Cortex of kidney (tissue), 1 donor: ENCODE measurements around the gene C1orf21.

Experiments
- DNase-seq: peaks from one replicate; lab custom pipeline; 2025; lab: John Stamatoyannopoulos, UW

Gene C1orf21

DNA sequence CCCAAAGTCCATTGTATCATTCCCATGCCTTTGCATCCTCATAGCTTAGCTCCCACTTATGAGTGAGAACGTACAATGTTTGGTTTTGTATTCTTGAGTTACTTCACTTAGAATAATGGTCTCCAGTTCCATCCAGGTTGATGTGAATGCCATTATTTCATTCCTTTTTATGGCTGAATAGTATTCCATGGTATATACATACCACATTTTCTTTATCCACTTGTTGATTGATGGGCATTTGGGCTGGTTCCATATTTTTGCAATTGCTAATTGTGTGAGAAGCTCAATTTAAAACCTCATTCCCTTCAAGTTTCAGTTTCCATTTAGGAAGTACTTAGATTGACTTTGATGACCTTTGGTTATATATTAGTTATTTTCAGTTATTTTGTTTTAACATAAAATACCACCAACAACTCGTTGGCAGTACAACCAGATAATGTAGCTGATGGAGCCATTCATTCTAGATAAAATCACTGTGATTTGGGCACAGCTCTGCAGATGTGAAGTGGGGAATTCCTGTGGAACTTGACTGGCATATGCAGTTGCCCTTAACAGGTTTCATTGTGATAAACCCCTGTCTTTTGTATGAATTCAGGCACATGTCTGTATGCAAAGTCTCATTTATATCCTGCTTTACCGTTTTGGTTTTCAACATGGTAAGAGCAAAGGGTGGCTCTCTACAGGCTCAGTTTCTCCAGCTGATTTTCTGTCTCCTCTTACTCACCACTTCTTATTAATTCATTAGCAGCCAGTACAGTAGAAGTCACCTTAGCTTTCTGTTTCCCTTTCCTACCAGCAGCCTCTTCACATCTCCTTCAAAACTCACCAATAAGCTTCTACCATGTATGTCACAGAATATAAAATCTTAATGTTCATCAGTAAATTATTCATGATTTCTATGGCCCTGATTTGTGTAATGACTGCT lies 170.9 kb downstream of the C1orf21 start:
- no peak for DNase-seq

DNA sequence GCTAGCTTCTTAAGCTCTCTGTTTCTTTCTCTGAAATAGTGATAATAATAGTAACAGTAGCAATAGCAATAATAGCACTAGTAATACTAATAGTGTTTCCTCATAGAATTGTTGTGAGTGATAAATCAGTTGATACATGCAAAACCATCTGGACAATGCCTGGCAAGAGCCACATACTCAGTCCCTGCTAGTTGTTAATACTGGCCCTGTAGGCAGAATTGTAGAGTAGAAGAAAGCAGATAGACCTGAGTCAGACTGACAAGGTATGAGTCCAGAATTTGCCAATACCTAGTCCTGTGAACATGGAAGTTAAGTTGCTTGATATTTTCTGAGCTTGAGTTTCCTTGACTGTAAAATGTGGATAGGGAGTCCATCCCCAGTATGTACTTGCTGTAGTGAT lies 171.9 kb downstream of the C1orf21 start:
- DNase-seq = no peak

DNA sequence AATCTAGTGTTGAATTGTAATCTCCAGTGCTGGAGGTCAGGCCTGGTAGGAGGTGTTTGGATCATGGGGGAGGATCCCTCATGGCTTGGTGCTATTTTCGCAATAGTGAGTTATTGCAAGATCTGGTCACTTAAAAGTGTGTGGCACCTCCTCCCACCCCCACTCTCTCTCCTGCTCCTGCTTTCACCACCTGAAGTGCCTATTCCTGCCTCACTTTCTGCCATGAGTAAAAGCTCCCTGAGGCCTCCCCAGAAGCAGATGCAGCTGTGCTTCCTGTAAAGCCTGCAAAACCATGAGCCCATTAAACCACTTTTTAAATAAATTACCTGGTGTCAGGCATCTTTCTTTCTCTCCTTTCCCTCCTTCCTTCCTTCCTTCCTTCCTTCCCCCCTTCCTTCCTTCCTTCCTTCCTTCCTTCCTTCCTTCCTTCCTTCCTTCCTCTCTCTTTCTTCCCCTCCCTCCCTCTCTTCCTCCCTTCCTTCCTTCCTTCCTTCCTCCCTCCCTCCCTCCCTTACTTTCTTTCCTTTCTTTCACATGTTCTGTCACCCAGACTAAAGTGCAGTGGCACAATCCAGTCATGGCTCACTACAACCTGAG lies 172.4 kb downstream of the C1orf21 start:
- no peak for DNase-seq

DNA sequence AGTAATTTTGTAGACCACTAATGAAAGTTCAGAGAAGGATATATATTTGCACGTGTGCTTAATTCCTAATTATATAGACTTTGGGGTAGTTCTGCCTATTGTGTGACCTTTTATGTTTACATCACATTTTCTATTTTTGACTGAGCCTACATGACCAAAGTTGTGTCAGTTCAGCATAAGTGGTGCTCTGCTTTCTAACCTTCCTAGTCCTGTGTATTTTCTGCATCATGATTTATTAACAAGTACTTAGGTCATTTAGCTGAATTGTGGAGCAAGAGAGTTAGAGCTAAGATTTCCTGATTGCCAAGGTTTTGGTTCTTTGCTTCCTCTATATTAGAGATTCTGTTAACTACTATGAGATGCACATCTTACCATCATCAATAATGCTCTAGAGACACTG lies 176.0 kb downstream of the C1orf21 start:
- no peak for DNase-seq

DNA sequence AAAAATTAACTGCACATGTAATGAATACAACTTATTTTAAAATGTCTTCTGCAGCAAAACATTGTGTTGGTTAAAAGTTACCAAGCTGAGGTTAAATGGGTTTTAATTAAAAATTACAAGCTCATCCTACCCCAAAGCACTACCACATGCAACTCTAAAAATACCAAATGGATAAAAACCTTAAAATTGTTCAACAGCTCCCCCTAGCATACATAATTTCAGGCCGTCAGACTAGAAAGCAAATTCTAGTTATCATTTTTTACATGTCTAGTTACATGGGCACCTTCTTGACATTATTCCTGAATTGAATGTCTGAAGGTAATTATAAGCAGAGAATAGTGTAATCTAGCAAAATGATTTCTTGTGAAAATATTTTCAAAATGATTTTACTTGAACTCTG lies 176.5 kb downstream of the C1orf21 start:
- no peak for DNase-seq

DNA sequence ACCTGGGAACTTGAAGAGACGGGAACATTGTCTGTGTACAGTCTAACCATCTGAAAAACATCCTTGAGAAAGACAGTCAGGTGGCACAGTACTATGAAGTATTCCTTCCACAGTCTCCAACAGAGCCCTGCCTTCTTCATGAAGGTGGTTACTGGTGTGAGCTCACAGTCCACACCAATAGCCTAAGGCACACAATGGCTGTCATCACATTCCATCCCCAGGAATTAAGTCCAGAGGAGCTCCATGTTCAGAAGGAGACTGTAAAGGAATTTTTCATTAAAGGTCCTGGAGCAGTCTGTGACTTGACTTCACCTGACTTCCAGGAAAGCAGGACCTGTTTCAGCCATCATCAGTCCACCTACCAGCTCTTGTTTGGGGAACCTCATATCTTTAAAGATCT lies 180.2 kb downstream of the C1orf21 start:
- DNase-seq = no peak

DNA sequence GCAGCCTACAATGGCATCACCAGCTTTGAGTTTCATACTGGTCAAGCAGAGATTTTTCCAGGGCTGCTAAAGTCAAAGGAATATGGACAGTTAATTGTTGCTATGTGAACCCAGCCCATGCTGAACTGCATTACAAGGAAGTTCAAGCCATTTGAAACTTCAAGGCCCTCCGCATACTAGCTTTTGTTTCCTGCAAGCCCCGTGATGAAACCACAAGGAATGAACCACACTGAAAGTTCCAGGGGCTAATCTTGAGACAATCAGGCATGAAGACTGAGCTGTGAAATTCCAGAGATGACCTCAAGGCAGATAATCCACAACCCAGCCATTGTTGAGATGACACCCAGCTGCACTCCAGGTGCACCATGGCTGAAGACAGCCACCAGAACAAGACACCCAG lies 180.8 kb downstream of the C1orf21 start:
- DNase-seq = no peak

DNA sequence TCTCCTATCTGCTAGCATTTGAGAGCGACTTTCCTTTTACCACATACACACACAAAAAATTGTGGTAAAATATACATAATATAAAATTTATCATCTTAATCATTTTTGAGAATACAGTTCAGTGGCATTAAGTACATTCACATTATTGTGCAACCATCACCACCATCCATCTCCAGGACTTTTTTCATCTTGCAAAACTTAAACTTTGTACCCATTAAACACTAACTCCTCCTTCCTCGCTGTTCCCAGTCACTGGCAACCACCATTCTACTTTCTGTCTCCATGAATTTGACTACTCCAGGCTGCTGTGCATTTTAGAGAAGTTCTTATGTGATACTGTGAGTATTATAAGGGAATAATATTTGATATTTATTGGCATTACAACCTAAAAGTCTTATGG lies 181.3 kb downstream of the C1orf21 start:
- no peak for DNase-seq

DNA sequence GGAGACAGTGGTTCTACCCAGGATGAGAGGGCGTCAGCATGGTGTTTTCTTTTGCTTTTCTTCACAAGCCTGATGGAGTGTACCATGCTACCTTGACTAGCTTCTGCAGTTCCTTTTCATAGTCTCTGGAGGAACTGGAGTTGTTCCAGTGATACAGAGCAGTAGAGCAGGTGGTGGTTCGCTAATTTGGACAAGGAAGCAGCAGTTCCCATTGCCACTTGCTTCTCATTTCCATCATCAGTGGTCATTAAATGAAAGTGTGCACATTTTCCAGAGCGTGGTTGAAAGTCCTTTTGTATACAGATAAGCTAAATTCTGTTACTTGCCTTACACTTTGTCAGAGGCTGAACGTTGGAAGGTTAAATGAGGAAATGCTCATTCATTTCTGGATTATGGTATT lies 182.3 kb downstream of the C1orf21 start:
- DNase-seq = no peak

DNA sequence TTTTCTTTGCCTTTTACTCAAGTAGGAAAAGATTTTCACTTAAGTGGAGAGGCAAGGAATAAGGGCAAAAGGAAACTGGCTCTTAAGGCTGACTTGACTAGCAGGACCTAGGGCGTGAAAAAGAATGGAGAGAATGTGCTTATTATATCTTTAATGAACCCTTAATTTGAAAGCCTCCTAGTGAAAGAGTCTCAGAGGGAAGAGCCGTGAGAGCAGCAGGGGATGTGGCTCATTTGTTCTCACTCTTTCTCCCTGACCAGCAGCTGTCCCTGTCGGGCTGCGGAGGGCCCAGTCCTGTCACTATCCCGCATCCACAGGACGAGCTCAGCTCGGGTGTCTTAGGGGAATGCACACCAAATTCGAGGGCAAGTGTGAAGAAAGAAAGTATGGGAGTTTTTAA lies 187.8 kb downstream of the C1orf21 start:
- DNase-seq = no peak

DNA sequence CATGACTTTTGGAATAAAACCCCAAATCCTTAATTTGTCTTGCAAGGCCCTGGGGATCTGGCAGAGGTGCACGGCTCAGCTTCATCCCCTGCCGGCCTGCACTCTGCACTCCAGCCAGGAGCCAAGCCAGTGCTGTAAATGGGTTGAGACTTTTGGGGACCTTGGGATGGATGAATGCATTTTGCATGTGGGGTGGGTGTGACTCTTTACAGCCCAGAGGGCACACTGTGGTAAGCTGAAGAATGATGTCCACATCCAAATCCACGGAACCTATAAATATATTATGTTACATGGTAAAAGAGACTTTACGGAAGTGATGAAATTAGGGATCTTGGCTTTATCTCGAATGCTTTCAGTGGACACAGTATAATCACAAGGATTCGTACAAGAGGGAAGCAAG lies 190.0 kb downstream of the C1orf21 start:
- no peak for DNase-seq

DNA sequence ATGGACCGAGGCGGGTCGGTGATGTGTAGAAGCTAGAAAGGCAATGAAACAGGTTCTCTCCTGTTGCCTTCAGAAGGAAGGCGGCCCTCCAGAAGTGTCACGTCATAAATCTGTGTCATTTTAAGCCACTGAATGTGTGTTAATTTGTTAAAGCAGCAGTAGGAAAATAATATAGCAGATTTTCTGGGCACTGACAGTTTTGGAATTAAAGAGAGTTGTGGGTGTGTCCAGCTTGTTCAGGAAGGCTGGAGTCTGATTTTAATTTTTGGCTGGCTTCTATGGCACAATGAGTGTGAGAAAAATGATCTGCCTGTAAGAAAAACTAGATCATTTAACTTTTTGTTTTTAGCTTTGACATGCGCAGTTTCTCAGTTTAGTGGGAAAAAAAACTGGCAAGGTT lies 190.5 kb downstream of the C1orf21 start:
- DNase-seq = no peak

DNA sequence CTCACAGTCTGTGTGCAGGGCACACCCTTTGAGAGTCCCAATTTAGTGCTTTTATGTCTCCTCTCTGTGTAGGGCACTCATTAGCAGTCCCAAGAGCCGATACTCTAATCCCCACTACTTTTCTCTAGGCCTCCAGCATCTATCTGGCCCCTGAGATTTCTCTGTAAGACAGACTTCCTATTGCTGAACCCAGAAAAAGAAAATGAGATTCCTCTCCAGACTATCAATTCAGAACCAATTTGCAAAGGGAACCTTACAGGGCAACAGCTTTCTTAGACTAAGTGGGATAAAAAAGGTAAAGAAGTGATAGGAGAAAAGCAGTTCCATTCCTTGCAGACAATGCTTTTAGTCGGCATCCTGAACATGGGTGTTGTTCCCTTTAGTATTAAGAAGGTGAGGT lies 195.6 kb downstream of the C1orf21 start:
- DNase-seq = no peak

DNA sequence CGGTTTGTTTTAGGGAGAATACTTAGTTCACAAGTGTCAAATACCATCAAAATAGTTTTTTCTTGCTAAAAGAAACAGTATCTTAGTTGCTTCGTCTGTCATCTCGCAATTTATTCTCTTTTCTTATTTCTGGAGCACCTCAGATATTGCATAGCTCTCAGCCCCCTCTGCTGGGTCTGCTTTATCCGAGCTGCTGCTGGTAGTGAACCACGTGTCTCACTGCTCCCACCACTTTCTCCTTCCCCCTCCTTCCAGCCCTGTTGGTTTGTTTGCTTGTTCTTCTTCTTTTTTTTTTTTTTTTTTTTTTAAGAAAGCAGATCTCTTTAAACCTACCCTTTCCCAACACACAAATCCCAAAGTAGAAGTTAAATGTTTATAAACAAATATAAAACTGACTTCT lies 197.0 kb downstream of the C1orf21 start:
- no peak for DNase-seq

DNA sequence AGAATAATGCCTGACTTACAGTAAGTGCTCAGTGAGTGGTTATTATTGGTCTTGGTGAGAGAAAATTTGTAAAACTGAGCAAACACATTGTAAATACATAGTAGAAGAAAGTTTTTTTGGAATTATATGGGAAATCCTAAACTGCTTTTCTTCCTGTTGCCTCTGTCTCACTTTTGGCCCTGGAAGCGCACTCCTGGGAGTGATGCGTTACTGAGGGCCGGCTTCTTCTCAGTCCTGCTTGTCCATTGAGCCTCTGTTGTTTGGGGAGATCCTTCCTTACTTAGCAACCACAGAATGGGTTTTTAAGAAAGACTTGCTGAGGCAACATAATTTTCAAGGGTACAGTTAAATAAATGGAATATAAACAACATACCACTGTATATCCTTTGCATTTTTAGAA lies 201.9 kb downstream of the C1orf21 start:
- no peak for DNase-seq

DNA sequence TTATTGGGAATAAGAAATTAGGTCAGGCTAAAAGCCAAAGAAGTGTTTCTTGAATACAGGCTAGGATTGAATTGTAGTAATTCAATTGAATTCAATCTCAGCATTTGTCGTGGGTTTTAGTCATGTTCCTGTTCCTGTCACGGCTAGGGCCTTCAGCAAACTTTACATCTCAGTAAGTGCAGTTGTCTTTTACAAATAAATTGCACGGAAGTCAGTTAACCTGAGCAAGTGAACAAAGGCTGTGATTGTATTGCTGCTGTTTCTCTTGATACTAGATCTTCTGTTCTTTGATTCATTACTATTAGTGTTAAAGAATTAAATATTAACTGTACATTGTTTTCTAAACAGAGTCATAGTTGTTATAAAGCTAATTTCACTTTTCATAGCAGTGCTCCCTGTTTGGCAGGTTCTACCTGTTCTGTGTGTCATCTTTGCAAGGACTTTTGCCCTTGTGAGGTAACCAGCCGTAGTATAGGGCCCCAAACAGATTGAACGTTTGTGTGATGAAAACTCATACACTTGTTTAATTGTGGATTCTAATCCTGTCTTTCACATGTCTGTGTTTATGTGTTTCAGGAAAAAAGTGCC lies 203.4 kb downstream of the C1orf21 start:
- DNase-seq = no peak

DNA sequence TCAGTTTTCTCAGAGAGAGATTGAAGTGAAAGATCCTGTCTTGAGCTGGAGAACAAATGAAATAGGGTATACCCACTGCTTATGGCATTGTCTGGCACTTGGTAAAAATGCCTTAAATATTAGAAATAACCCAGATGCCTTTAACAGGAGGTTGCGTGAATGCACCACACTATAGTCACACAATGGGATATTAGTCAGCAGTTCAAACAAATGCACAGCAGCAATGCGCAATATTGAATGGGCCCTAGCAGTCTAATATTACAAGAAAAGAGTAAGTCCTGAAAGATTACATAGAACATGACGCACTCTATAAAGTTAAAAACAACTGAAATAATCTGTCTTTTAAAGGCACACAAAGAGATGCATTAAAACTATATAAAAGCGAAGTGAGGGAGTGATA lies 206.8 kb downstream of the C1orf21 start:
- no peak for DNase-seq

DNA sequence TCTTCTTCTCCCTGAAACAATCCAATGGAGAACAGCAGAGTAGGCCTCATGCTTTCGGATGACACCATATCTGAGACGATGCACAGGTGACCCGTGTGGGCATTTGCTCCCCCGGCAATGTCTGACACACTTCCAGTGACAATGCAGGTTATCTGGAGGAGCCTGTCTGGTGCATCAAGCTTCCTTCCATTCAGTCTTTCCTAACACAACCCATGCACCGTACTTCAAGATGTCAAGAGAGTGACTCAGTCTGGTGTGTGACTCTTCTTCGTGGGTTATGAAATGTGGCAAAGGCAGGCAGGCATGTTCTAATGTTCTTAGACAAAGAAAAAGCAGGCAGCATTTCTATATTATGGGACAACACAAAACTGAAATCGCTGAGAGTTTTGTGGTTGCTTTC lies 208.8 kb downstream of the C1orf21 start:
- DNase-seq = no peak

DNA sequence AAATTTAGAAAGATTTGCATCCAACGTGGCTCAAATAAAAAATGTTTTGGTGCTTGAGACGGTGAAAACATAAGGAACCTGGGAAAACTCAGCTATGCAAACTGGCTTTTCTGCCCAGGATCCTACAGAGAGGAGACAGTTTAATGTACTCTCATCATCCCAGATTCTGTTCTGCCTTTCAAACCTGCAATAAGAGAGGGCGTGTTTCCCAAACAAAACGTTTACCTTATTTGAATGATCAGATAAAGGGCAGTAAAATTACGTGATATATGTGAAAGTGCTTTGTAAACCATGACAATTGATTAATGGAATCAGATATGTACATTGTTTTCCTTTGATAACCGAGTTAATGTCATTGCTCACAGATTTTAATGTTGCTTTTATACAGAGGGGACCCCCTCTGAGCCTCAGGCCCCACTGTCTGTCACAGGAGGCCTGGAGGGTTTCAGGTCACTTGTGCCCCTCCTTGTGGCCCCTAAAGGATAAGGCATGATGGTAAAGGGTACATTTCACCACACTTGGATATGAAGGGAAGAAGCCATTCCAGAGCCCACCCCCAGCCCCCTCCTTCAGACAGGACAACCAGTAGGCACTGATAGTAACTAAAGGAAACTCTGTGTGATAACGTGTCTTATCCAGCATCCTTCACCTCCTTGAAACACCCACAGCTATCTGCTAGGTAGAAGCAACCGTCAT lies 210.3 kb downstream of the C1orf21 start:
- DNase-seq = no peak

DNA sequence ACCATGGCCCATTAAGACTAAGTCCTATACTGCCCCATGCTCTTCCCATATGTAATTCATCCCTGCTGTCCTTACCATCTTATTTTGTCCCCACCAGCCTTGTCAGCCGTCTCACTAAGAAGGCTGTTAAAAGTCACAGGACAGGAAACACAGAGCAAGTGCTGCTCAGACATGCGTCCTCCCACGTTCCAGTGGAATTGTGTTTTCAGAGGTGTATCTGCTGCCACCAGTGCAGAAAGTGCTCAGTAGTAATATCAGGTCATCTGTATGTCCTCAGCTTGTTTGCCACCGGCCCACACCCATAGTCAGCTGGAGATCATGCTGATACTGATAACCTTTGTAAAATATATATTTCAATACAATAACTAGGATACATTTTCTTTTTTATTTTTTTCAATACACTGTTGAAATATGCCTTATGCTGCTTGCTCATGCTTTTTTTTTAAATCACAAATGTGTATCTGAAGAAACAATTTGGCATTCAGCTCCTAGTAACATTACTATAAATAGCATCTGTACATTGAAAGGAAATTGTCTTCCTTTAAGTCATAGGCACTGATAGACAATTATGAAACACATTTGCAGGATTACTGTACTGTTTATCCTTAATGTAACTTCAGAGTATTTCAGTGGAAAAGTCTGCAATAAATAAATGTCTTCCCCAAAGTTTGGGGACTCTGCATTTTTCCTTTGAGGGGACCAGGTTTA lies 211.0 kb downstream of the C1orf21 start:
- no peak for DNase-seq

DNA sequence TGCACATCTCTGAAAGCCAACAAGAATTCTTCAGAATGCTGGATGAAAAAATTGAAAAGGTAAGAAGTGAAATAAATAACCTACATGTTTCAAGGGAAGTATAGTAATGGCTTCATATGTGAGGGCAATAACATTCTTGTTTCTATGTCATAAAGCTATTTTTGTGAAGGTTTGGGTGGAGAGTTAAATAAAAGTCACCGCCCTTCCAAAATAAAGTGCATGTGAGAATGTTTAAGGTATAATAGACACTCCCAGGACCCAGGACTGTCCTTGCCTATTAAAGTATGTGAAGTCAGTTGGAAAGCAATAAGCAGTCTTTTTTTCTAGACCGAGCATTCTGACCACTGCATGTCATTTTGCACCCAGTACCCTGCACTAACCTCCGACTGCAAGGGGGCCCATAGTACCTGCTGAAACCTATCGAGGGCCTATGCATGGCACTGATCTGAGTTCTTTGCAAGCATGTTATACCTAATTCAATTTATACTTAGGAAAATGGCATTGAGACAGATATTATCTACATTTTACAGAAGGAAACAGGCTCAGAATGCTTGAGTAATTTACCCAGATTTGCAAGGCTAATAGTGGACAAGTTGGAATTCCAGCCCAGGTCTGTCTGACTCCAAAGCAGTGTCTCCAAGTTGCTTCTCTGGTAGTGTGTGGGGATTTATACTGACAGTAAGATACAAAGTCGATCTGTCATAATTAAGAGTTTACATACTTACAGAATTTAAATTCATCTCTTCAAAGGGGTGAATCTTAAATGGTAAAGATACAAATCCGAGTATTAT lies 211.8 kb downstream of the C1orf21 start:
- no peak for DNase-seq
